Activated CD4-positive, alpha-beta T cell treated with anti-CD3 and anti-CD28 coated beads, Interleukin-2, amount 50 U/mL, for 1 hour (primary cell): ENCODE data around the gene BAHD1.
"Not testable (repeated sequence)": the region's sequence is repeated elsewhere in the genome, so short reads cannot be mapped to it uniquely, and the experiment has no call there.

Experiments
- DNase-seq: peaks from one replicate; pipeline ENCODE4 v3.0.0-alpha.2; 2020

BAHD1 gene

GRCh38 chr15:40446144-40446543 is 5.4 kb downstream of the BAHD1 start:
- DNase-seq = no peak

DNA sequence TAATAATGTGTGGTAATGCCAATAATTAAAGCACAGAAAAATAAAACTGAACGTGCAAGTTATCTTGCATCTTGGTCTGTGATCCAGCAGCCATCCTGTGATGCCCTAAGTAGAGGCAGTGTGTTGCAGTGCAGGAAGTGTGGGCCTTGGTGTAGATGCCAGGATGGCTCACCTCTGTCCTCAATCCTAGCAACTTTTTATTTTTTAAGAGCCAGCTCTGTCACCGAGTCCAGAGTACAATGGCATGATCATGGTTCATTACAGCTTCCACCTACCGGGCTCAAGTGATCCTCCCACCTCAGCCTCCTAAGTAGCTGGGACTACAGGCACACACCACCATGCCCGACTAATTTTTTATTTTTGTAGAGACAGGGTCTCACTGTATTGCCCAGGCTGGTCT is 7.6 kb downstream of the BAHD1 start:
- DNase-seq = no peak

DNA sequence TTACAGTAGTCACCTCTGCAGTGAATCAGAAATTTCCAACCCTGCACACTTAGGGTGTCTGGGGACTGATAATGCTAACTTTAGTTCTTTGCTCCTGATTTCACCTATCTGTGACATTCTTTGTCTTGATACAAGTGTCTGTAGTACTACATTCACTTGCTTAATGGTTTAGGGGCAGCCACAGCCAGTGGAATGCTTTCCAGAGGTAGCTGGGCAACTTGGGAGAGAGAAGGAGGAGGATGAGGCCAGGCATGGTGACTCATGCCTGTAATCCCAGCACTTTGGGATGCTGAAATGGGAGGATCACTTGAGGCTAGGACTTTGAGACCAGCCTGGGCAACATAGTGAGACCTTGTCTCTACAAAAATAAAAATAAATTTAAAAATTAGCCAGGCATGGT is 8.5 kb downstream of the BAHD1 start:
- DNase-seq = no peak

GRCh38 chr15:40450047-40450446 is 9.3 kb downstream of the BAHD1 start:
- no peak for DNase-seq

DNA sequence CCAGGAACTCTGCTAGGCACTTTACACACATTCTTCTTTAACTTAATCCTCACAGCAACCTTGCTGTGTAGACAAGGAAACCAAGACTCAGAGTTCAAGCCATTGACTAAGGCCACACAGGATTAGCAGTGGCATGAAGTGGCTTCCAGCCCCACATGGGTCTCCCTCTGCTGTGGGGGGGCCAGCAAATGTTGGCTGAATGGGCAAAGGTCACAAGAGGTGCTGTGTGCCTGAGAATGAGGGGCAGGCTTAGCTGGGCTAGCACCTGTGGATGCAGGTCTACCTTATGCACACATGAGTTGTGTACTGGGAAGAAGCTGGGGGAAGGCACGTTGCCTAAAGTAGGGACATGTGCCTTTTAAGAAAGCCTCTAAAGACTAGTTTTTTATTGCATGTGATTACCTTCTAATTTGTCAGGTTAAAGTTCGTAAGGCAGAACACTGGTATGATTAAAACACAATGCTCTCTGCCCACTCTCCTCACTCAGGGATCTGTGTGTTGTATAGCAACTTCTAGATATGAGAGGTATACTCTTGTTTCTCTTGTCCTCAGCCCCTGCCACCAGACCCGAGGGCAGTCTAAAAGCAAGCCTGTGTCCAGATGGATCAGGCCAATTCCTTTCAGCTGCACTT is 10.9 kb downstream of the BAHD1 start:
- DNase-seq = no peak

GRCh38 chr15:40452296-40453090 is 11.7 kb downstream of the BAHD1 start:
- DNase-seq = no peak

GRCh38 chr15:40453941-40454340 is 13.2 kb downstream of the BAHD1 start:
- not testable (repeated sequence) for DNase-seq

DNA sequence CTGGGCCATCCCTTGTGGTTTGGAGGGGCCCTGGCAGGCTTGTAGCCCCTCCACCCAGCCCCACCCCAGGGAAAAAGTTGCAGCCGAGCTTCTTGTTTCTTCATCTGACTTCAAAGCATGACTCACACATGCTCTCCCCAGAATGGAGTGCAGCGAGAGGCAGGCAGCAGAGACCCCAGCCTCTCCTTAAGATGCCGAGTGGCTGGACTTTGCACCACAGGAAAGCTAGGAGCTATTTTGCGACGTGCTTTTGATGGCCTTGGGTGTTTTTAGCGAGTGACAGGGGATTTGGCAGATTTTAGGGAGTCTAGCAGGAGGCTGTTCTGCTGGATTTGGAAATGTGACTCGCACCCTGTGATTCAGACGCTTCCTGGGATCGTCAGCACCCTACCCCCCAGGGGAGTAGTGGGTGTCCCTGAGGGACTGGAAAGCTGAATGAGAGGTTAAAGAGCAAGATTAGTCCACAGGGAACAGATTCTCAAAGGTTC is 14.2 kb downstream of the BAHD1 start:
- no peak for DNase-seq

DNA sequence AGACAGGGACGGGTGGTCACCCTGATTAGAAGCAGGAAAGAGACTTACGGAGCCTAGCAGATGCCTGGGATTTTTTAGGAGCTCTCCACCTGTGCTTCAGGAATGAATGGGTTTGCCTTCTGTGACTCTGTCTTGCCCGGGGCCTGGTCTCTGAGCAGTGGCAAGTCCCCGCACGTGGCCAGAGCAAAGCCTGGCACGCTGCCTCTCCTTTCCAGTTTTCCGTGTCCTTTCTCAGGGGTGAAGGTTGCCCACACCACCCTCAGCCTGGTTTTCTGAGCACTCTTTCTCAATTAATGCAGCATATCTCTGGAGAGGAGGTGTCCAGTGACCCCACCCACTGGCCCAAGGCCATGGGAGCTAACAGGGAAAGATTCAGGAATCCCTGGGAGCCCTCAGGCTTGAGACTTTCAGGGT is 15.6 kb downstream of the BAHD1 start:
- no peak for DNase-seq

GRCh38 chr15:40456738-40457137 is 16.0 kb downstream of the BAHD1 start:
- no peak for DNase-seq

GRCh38 chr15:40458495-40459371 is 18.0 kb downstream of the BAHD1 start:
- DNase-seq = no peak

DNA sequence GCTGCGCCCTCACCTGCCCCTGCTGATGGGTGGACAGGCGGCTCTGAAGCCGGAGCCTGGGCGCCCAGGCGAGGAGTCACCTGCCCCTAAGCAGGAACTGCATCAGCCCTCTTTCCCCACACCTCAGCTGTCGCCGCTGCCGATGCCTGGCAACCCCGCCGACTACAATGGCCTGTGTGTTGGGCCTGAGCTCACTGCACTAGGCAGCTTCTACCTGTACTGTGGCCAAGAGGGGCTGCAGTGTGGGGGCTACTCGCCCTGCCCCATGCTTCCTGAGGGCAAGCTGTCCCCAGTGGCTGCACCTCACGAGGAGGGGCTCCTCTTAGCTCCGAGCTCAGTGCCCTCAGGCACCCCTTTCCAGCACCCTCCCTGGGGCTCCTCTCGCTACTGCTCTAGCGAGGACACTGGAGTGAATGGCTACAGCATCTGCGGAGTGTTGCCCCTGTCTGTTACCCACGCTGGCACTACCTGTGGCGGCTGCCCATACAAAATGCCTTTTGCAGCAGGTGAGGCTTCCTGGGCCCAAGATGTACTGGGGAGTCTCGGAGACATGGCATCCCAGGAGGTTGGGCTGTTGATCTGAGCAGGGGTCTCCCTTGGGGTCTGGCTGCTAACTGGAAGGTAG is 18.8 kb downstream of the BAHD1 start:
- no peak for DNase-seq

DNA sequence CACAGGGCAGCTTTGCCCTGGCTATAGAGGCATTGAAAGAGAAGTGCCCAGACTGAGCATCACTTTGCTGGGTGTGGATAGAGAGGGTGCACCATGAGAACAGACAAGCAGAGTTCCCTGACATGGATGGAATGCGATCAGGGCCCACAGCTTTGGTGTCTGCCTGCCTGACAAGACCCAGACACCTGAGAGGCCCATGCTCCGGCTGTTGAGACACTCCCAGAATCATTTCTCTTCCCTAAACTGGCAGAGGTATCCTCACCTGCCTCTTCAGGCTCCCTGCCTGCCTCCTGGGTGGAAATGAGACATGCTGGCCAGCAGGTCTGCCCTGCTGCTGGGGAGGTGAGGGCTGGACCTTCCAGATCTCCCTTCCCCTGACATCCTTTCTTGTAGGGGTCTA is 19.7 kb downstream of the BAHD1 start:
- DNase-seq = no peak

GRCh38 chr15:40461958-40462357 is 21.2 kb downstream of the BAHD1 start:
- no peak for DNase-seq

GRCh38 chr15:40463279-40463678 is 22.5 kb downstream of the BAHD1 start:
- no peak for DNase-seq

GRCh38 chr15:40463886-40464545 is 23.3 kb downstream of the BAHD1 start:
- no peak for DNase-seq

DNA sequence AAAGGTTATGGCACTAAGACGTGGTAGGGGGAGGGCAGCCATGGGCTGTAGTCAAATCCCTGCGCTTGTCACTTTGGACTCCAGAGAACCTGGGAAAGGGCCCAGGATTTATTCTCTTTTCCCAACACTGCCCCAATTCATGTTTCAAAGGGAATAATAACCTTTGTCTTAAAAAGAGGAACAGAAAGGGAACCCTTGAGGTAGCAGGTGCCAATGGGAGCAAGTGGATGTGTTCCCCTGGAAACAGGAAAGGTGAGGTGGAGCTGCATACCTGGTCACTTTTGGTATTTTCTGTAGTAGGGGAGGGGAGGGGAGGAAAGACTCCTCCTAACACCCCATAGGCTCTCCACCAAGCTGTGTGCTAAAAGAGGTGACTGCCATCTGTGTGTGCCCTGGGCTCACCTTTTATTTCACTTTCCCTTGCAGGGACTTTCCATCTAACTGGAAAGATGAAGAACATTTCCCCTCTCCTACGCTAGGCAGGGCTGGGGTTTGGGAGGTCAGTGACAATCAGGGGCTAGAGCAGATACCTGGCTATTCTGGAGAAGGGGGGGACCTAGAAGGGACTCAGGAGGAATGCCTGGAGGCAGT is 23.9 kb downstream of the BAHD1 start:
- no peak for DNase-seq

- no peak for DNase-seq
These were observed 25.2 kb downstream of the BAHD1 start for GRCh38 chr15:40465939-40466338.

DNA sequence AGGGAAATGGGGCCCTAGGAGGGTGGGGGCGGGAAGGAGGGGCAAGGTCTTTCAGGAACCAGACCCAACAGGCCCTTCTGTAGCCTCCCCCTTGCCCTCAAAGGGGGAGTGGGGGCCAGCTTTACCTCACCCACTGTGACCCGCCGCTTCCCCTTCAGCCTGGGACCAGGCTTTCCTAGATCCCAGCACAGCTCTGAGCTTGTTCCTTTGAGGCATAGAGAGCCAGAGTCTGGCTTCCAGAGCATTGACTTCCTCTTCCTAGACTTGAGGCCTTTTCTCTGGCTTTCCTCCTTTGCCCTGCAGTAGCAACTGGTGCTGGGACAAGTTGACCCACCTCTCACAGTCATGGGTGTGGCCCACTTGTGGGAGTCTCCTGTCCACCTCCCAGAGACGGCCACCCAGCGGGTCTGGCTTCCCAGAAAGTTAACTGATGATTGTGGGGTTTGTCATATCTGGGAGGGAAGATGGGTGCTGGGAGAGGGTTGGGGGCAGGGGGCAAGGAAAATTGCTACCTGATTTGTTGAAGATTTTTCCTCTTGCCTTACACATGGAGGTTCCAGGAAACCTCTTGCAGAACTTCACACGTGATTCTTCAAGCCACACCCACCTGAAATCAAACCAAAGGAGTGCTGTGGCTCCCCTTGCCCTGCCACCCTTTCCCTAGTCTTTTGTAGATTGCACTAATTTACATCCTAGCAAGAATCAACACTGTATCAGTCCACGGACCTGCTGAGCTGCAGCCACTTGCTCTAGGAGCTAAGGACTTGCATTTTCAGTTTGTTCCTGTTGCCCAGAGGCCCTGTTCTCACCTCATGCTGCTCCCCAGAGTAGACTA is 25.9 kb downstream of the BAHD1 start:
- DNase-seq = no peak

- DNase-seq = no peak
These were observed 26.5 kb downstream of the BAHD1 start for GRCh38 chr15:40467261-40467615.

DNA sequence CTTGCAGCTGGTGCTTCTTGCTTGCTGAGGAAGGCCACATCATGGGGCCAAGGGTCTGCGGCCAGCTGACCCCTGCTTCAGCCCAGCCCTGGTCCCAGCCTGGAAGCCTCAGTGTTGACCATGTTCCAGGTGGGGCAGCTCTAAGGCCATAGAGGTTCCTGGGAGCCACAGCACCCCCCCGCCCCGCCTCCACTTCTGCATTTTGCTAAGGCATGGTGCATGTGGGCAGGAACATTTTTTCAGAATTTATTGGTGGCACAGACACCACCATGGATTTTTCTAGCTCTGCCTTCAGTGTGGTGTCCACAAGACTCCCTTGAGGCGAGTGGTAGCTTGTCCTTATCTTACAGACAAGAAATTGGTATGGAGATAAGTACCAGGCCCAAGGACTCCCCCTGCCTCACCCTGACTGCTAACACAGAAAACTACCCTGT is 28.2 kb downstream of the BAHD1 start:
- DNase-seq = no peak
